Activated CD4-positive, alpha-beta T cell treated with anti-CD3 and anti-CD28 coated beads, Interleukin-10, Interleukin-2, amounts not matched to agents 100 ng/mL and 50 ng/mL, durations not matched to agents 16 hours and 8 hours (primary cell): ENCODE results near the gene FKBP2.
A peak's percentile ranks its signal among the peaks of the same experiment; 100 is the strongest.

Source experiments
- DNase-seq: peaks from one replicate; pipeline ENCODE4 v3.0.0-alpha.2; 2020

The FKBP2 gene

GRCh38 chr11:64250415-64251015 lies 9.6 kb downstream of the FKBP2 start:
- no peak for DNase-seq

GRCh38 chr11:64251016-64251752 lies 10.3 kb downstream of the FKBP2 start, which contains the start of gene PLCB3:
TSS of gene PLCB3 (plus strand) at chr11:64251530. CDS start at chr11:64251650, 120 bp downstream.
- peak; percentile 69 for DNase-seq

DNA sequence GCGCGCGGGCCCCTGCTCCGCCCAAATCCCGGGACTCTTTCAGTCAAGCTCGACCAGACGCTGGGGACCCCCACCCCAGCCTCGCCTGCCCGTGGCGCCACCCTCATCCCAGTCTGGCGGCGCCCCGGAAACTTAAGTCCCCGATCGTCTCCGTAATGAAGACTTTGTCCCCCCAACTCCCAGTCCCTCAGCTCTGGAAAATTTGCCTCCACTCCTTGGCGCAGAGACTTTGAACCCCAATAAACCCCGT lies 10.8 kb downstream of the FKBP2 start:
- no peak for DNase-seq

- DNase-seq: no peak
Observed at GRCh38 chr11:64252003-64252872, 11.3 kb downstream of the FKBP2 start.

- no peak for DNase-seq
Observed at GRCh38 chr11:64253043-64253442, 12.1 kb downstream of the FKBP2 start.

DNA sequence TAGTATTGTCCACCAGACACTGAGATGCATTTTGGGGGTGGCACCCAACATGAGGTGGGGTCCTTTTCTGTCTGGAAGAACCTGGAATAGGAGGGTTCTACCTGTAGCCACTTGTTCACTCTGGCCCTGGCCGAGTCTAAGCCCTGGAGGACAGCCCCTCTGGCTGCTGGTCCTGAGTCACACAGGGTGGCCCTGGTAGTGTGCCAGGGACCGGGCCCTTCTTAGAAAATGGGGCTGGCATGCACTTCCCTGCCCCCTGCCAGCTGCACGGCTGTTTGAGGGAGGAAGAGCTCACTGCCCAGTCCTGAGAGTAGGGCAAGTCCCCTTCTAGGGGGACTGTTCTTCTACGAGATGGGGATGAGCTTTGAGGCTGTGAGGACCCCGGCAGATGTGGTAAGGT lies 12.6 kb downstream of the FKBP2 start:
- no peak for DNase-seq

DNA sequence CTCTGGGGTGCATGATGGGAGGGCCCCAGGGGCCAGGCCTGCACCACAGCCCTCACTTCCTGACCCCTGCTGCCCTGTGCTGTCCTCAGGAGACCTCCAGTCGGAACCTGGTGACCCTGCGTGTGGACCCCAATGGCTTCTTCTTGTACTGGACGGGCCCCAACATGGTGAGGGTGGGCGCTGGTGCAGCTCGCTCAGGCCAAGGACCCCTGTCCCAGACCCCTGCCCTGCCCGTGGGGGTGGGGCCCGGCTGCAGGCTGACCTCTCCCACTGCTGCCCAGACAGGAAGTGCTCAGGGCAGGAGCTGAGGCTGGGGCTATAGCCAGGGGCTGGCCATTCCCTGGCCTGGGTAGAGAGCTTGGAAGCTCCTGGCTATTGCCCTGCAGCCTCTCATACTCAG lies 13.4 kb downstream of the FKBP2 start:
- no peak for DNase-seq

- DNase-seq: no peak
Observed at GRCh38 chr11:64255135-64256128, 14.5 kb downstream of the FKBP2 start.

- DNase-seq: no peak
Observed at GRCh38 chr11:64256300-64256699, 15.4 kb downstream of the FKBP2 start.

DNA sequence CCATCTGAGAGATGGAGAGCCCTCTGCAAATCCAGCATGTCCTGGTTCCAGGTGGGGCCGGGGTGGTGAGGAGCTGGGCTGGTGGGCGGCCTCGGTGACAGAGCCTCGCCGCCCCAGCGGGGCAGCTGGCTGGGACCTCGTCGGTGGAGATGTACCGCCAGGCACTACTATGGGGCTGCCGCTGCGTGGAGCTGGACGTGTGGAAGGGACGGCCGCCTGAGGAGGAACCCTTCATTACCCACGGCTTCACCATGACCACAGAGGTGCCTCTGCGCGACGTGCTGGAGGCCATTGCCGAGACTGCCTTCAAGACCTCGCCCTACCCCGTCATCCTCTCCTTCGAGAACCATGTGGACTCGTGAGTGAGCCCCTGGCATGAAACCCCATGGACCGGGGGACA lies 17.5 kb downstream of the FKBP2 start:
- no peak for DNase-seq

DNA sequence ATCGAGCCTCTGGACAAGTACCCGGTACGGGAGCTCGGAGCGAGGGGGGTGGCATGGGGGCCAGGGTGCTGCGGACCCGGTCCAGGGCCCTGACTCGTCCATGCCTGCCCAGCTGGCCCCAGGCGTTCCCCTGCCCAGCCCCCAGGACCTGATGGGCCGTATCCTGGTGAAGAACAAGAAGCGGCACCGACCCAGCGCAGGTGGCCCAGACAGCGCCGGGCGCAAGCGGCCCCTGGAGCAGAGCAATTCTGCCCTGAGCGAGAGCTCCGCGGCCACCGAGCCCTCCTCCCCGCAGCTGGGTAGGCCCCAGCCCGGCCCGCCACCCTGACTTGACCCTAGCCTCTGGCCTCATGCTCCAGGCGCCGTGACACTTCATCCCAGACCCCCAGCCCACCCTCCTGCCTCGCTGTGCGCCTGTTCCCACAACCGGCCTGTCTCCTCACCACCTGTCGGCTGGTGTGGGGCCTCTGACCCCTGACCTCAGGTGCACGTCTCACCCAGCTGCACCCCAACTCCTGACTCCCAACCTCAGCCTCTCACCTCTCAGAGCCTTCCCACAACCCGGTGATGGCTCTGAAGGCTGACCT lies 18.1 kb downstream of the FKBP2 start:
- DNase-seq: no peak

- DNase-seq: no peak
Observed at GRCh38 chr11:64259533-64260067, 18.7 kb downstream of the FKBP2 start.

GRCh38 chr11:64260147-64260708 lies 19.3 kb downstream of the FKBP2 start:
- DNase-seq: no peak

GRCh38 chr11:64261556-64262080 lies 20.7 kb downstream of the FKBP2 start:
- DNase-seq: no peak

- DNase-seq: no peak
Observed at GRCh38 chr11:64262271-64263002, 21.5 kb downstream of the FKBP2 start.

GRCh38 chr11:64263021-64263946 lies 22.4 kb downstream of the FKBP2 start:
- DNase-seq: no peak

DNA sequence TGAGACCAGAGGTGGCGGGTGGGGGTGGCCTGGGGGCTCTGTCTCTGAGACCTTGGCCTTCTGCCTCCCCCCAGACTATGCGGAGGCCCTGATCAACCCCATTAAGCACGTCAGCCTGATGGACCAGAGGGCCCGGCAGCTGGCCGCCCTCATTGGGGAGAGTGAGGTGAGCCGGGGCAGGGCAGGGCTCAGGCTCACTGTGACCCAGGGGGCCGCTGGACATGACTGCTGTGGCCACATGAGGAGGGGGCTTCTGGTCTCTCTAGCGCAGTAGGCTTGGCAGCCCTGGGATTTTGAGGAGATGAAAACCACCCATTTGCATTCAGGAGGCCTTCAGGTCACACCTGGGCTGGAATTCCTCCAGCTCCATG lies 23.0 kb downstream of the FKBP2 start:
- DNase-seq: no peak

DNA sequence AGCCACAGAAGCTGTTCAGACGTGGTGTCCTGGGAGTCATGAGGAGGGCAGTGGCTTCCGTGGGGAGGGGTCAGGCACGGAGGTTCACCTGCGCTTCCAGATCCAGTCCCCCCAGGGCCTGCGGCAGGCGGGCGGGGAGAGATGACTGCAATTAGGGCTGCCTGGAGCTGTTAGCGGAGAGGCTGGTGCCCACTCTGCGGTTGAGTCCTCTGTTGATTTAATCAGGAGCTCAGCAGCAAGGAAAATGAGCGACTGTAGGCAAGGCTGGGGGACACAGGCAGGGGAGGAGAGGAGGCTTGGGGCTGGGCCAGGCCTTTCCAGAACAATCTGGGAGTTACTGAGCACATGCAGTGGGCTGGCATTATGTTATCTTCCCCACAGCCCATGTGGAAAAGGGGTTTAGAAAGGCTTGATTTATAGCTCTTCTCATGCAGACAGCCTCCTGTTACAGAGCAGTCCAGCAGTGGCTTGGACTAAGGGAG lies 23.5 kb downstream of the FKBP2 start:
- no peak for DNase-seq
